Measurements from ENCODE around the gene A3GALT2.
A peak's percentile ranks its signal among the peaks of the same experiment; 100 is the strongest.

A3GALT2 gene

GRCh38 chr1:33349081-33349759 is 28.3 kb upstream of the A3GALT2 start:
- Histone ChIP-seq H3K4me1 (ENCODE audit: insufficient read depth, low read length, severe bottlenecking) (peaks cover 18% of the 10 kb centered on the region), H3K4me3 (ENCODE audit: low read depth, low read length, poor library complexity, severe bottlenecking) (peak overlapping the region; percentile 72), H4K20me1 (ENCODE audit: insufficient read depth, low read length) (peaks cover 2% of the 10 kb centered on the region; the same call in 1 of the 2 replicates), H3F3A (ENCODE audit: insufficient read depth, low read length) (no peaks in the 10 kb centered on the region), H3K9me3 (ENCODE audit: low read length) (no peaks in the 10 kb centered on the region), H3K9ac (ENCODE audit: low read length) (peak overlapping the region; percentile 68), H3K79me2 (ENCODE audit: insufficient read depth, low read length) (no peaks in the 10 kb centered on the region), H3K27me3 (ENCODE audit: insufficient read depth, low read length) (no peaks in the 10 kb centered on the region; the same call in 1 of the 2 replicates), H3K27ac (ENCODE audit: low read depth, low read length, poor library complexity, severe bottlenecking) (no peak overlapping the region), H2AFZ (ENCODE audit: low read length) (no peak overlapping the region), H3K4me2 (ENCODE audit: low read length) (peak overlapping the region; percentile 66), H3K9me2 (ENCODE audit: low read depth, low read length) (no peaks in the 10 kb centered on the region), H3K36me3 (ENCODE audit: insufficient read depth, low read length) (no peaks in the 10 kb centered on the region)
- no peak for TF ChIP-seq EZH2 (IDR thresholded peaks at IDR 0.05; ENCODE audit: borderline replicate concordance, low read length)
- TF ChIP-seq, protein P1, sequence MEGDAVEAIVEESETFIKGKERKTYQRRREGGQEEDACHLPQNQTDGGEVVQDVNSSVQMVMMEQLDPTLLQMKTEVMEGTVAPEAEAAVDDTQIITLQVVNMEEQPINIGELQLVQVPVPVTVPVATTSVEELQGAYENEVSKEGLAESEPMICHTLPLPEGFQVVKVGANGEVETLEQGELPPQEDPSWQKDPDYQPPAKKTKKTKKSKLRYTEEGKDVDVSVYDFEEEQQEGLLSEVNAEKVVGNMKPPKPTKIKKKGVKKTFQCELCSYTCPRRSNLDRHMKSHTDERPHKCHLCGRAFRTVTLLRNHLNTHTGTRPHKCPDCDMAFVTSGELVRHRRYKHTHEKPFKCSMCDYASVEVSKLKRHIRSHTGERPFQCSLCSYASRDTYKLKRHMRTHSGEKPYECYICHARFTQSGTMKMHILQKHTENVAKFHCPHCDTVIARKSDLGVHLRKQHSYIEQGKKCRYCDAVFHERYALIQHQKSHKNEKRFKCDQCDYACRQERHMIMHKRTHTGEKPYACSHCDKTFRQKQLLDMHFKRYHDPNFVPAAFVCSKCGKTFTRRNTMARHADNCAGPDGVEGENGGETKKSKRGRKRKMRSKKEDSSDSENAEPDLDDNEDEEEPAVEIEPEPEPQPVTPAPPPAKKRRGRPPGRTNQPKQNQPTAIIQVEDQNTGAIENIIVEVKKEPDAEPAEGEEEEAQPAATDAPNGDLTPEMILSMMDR (IDR thresholded peaks at IDR 0.05; ENCODE audit: low read length) = no peak

- Histone ChIP-seq H3K4me3 (ENCODE audit: low read depth, low read length, poor library complexity, severe bottlenecking) (peak overlapping the region; percentile 72), H3K79me2 (ENCODE audit: insufficient read depth, low read length) (no peaks in the 10 kb centered on the region), H3K36me3 (ENCODE audit: insufficient read depth, low read length) (no peaks in the 10 kb centered on the region), H3K27me3 (ENCODE audit: insufficient read depth, low read length) (no peaks in the 10 kb centered on the region; the same call in 1 of the 2 replicates), H2AFZ (ENCODE audit: low read length) (no peak overlapping the region), H3K27ac (ENCODE audit: low read depth, low read length, poor library complexity, severe bottlenecking) (no peak overlapping the region), H3K4me1 (ENCODE audit: insufficient read depth, low read length, severe bottlenecking) (peaks cover 18% of the 10 kb centered on the region), H3K9me3 (ENCODE audit: low read length) (no peaks in the 10 kb centered on the region), H3K4me2 (ENCODE audit: low read length) (peak overlapping the region; percentile 66), H3F3A (ENCODE audit: insufficient read depth, low read length) (no peaks in the 10 kb centered on the region), H4K20me1 (ENCODE audit: insufficient read depth, low read length) (peaks cover 2% of the 10 kb centered on the region; the same call in 1 of the 2 replicates), H3K9ac (ENCODE audit: low read length) (peak overlapping the region; percentile 68), H3K9me2 (ENCODE audit: low read depth, low read length) (no peaks in the 10 kb centered on the region)
- no peak for TF ChIP-seq EZH2 (IDR thresholded peaks at IDR 0.05; ENCODE audit: borderline replicate concordance, low read length)
Observed at GRCh38 chr1:33348676-33349080, 27.8 kb upstream of the A3GALT2 start.

DNA sequence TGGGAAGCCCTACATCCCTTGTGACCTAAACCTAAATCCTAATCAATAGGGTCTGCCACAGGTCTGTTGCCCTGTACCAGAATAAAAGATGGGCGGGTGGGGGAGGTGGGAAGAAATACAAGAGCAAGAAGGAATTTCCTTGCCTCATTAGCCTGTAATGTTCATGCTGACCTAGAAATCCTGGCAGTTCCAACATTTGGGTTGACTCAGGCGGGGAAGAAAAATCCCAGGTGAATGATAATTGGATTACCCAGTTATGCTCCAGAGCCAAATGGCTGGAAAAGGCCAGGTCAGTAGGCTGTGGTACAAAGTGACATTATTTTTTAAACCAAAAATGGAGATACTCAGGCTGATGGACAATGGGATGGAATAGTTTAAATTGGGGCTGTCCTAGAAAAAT is 27.3 kb upstream of the A3GALT2 start:
- no peak overlapping the region for H3K9ac ChIP-seq (ENCODE audit: low read length)
- H2AFZ ChIP-seq (ENCODE audit: low read length) = no peak overlapping the region
- no peaks in the 10 kb centered on the region for H3K9me3 ChIP-seq (ENCODE audit: low read length)
- H3K4me3 ChIP-seq (ENCODE audit: low read depth, low read length, poor library complexity, severe bottlenecking) = peak overlapping the region; percentile 72
- no peaks in the 10 kb centered on the region for H3K36me3 ChIP-seq (ENCODE audit: insufficient read depth, low read length)
- H3F3A ChIP-seq (ENCODE audit: insufficient read depth, low read length) = no peaks in the 10 kb centered on the region
- no peaks in the 10 kb centered on the region; the same call in 1 of the 2 replicates for H3K27me3 ChIP-seq (ENCODE audit: insufficient read depth, low read length)
- H3K27ac ChIP-seq (ENCODE audit: low read depth, low read length, poor library complexity, severe bottlenecking) = no peak overlapping the region
- TF ChIP-seq, protein P1 (IDR thresholded peaks at IDR 0.05; ENCODE audit: low read length) = no peak
- no peak for TF ChIP-seq EZH2 (IDR thresholded peaks at IDR 0.05; ENCODE audit: borderline replicate concordance, low read length)
- peaks cover 2% of the 10 kb centered on the region; the same call in 1 of the 2 replicates for H4K20me1 ChIP-seq (ENCODE audit: insufficient read depth, low read length)
- no peaks in the 10 kb centered on the region for H3K79me2 ChIP-seq (ENCODE audit: insufficient read depth, low read length)
- peaks cover 18% of the 10 kb centered on the region for H3K4me1 ChIP-seq (ENCODE audit: insufficient read depth, low read length, severe bottlenecking)
- H3K4me2 ChIP-seq (ENCODE audit: low read length) = peak overlapping the region; percentile 66
- no peaks in the 10 kb centered on the region for H3K9me2 ChIP-seq (ENCODE audit: low read depth, low read length)

GRCh38 chr1:33347650-33347992 is 26.7 kb upstream of the A3GALT2 start:
- Histone ChIP-seq H3K4me2 (ENCODE audit: low read length) (no peak overlapping the region), H3K79me2 (ENCODE audit: insufficient read depth, low read length) (no peaks in the 10 kb centered on the region), H3K4me3 (ENCODE audit: low read depth, low read length, poor library complexity, severe bottlenecking) (no peak overlapping the region), H3K27ac (ENCODE audit: low read depth, low read length, poor library complexity, severe bottlenecking) (no peak overlapping the region), H4K20me1 (ENCODE audit: insufficient read depth, low read length) (peaks cover 2% of the 10 kb centered on the region; the same call in 1 of the 2 replicates), H3K27me3 (ENCODE audit: insufficient read depth, low read length) (no peaks in the 10 kb centered on the region; the same call in 1 of the 2 replicates), H3K9me2 (ENCODE audit: low read depth, low read length) (no peaks in the 10 kb centered on the region), H2AFZ (ENCODE audit: low read length) (no peak overlapping the region), H3K4me1 (ENCODE audit: insufficient read depth, low read length, severe bottlenecking) (peaks cover 18% of the 10 kb centered on the region), H3K9ac (ENCODE audit: low read length) (no peak overlapping the region), H3K9me3 (ENCODE audit: low read length) (no peaks in the 10 kb centered on the region), H3F3A (ENCODE audit: insufficient read depth, low read length) (no peaks in the 10 kb centered on the region), H3K36me3 (ENCODE audit: insufficient read depth, low read length) (no peaks in the 10 kb centered on the region)
- TF ChIP-seq, protein P1 (IDR thresholded peaks at IDR 0.05; ENCODE audit: low read length) = no peak
- TF ChIP-seq EZH2 (IDR thresholded peaks at IDR 0.05; ENCODE audit: borderline replicate concordance, low read length) = no peak

All from OCI-LY1 (cell line).